Measurements from ENCODE around the gene ESRRG. TPM values are rescaled to one million over a fixed set of nuclear protein-coding genes. Genes with fewer than 3 reads are reported as not detected.

ESRRG gene
- total and polyA plus RNA-seq, 4 donors: 0.07 to 0.47 (median 0.20) TPM

DNA sequence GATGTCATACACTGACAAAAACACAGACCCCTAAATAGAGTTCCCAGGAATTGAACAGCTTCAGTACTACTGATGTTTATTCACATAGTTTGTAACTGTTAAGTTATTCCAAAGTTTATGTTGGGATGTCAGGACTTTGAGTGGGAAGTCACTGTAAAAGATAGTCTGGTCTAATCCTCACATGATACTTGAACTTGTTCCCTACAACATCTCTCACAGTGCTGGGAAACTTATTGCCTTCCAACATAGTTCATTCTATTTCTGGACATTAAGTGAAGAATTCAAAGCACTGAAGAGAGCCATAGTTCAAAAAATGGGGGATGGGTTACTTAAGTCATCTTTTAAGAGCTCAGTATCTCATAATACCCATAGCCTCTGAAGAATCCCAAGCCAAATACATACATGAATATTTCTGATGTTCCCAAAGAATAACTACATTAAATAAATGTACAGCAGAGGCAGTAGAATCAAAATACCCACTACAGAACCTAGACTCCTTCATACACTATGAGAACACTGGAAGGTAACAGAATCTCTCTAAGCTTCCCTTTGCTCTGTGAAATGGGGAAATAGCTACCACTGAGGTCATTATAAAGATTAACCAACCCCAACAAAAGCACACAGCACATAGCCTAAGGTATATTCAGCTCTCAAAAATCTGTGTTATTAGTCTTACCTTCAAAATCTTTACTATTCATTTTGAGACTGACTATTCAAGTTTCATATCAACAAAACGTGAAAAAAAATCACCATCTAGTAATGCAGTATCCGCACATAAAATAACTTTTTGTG is 81.4 kb downstream of the ESRRG start:
- WGBS: 84% methylated on average over 2 of the region's 2 CpGs
- H3K4me1 ChIP-seq (ENCODE audit: control insufficient read depth in 4 of 4, insufficient read depth in 4 of 4, low read length in 3 of 4): no peaks in the 10 kb centered on the region
- DNase-seq (ENCODE audit: low spot score): no peak
- no peaks in the 10 kb centered on the region for H3K27me3 ChIP-seq (ENCODE audit: control insufficient read depth in 4 of 4, insufficient read depth in 4 of 4, low read length in 3 of 4)
- no peak overlapping the region for H3K9ac ChIP-seq (ENCODE audit: low read depth in 1 of 2, low read length in 2 of 2)
- TF ChIP-seq SP1 (IDR thresholded peaks at IDR 0.05) (no peak), FOXA1 (IDR thresholded peaks at IDR 0.05) (no peak), RAD21 (IDR thresholded peaks at IDR 0.05) (no peak), EGR1 (IDR thresholded peaks at IDR 0.05; ENCODE audit: low read depth in 2 of 2) (no peak), NR2F2 (IDR thresholded peaks at IDR 0.05) (no peak), HNF4G (IDR thresholded peaks at IDR 0.05) (no peak), GABPA (IDR thresholded peaks at IDR 0.05 in 1 of 2, conservative IDR thresholded peaks at IDR 0.05 in 1 of 2) (no peak), YY1 (IDR thresholded peaks at IDR 0.05) (no peak)
- TF ChIP-seq, protein P1, sequence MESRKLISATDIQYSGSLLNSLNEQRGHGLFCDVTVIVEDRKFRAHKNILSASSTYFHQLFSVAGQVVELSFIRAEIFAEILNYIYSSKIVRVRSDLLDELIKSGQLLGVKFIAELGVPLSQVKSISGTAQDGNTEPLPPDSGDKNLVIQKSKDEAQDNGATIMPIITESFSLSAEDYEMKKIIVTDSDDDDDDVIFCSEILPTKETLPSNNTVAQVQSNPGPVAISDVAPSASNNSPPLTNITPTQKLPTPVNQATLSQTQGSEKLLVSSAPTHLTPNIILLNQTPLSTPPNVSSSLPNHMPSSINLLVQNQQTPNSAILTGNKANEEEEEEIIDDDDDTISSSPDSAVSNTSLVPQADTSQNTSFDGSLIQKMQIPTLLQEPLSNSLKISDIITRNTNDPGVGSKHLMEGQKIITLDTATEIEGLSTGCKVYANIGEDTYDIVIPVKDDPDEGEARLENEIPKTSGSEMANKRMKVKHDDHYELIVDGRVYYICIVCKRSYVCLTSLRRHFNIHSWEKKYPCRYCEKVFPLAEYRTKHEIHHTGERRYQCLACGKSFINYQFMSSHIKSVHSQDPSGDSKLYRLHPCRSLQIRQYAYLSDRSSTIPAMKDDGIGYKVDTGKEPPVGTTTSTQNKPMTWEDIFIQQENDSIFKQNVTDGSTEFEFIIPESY (IDR thresholded peaks at IDR 0.05): no peak
- TF ChIP-seq, protein P2, sequence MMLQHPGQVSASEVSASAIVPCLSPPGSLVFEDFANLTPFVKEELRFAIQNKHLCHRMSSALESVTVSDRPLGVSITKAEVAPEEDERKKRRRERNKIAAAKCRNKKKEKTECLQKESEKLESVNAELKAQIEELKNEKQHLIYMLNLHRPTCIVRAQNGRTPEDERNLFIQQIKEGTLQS (IDR thresholded peaks at IDR 0.05): no peak
- TF ChIP-seq, protein P3, sequence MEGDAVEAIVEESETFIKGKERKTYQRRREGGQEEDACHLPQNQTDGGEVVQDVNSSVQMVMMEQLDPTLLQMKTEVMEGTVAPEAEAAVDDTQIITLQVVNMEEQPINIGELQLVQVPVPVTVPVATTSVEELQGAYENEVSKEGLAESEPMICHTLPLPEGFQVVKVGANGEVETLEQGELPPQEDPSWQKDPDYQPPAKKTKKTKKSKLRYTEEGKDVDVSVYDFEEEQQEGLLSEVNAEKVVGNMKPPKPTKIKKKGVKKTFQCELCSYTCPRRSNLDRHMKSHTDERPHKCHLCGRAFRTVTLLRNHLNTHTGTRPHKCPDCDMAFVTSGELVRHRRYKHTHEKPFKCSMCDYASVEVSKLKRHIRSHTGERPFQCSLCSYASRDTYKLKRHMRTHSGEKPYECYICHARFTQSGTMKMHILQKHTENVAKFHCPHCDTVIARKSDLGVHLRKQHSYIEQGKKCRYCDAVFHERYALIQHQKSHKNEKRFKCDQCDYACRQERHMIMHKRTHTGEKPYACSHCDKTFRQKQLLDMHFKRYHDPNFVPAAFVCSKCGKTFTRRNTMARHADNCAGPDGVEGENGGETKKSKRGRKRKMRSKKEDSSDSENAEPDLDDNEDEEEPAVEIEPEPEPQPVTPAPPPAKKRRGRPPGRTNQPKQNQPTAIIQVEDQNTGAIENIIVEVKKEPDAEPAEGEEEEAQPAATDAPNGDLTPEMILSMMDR (IDR thresholded peaks at IDR 0.05; ENCODE audit: low read depth, low read length, missing input control): no peak
- H3K9me3 ChIP-seq (ENCODE audit: control insufficient read depth in 4 of 4, low read length in 3 of 4): no peaks in the 10 kb centered on the region
- no peak overlapping the region for H3K27ac ChIP-seq (ENCODE audit: low read depth in 1 of 2, low read length in 2 of 2)
- no peak overlapping the region for H3K4me3 ChIP-seq (ENCODE audit: low read depth in 1 of 3, low read length in 3 of 3)
- no peaks in the 10 kb centered on the region for H3K36me3 ChIP-seq (ENCODE audit: control insufficient read depth in 4 of 4, insufficient read depth in 3 of 4, low read depth in 1 of 4, low read length in 3 of 4)

DNA sequence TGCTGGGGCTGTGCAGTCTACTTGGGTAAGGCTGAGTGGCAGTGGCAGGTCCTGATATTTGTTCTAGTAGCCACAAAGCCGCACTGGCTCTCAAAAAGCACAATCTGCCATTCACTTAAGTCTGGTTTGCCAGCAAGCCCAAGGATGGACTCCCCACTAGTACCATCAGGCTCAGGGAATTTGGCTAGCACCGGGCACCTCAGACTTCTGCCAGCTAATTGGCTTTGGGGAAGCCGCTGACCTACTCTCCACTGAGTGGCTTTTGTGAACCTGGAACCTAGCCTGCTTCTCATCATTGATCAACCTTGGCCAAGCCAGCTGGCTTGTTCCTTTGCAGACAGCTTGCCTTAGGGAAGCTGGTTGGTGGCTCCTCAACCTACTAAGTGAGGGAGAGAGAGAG is 83.1 kb downstream of the ESRRG start:
- Histone ChIP-seq H3K4me3 (ENCODE audit: low read depth in 1 of 3, low read length in 3 of 3) (no peak overlapping the region), H3K9me3 (ENCODE audit: control insufficient read depth in 4 of 4, low read length in 3 of 4) (no peaks in the 10 kb centered on the region), H3K36me3 (ENCODE audit: control insufficient read depth in 4 of 4, insufficient read depth in 3 of 4, low read depth in 1 of 4, low read length in 3 of 4) (no peaks in the 10 kb centered on the region), H3K27ac (ENCODE audit: low read depth in 1 of 2, low read length in 2 of 2) (no peak overlapping the region), H3K9ac (ENCODE audit: low read depth in 1 of 2, low read length in 2 of 2) (no peak overlapping the region), H3K27me3 (ENCODE audit: control insufficient read depth in 4 of 4, insufficient read depth in 4 of 4, low read length in 3 of 4) (no peaks in the 10 kb centered on the region), H3K4me1 (ENCODE audit: control insufficient read depth in 4 of 4, insufficient read depth in 4 of 4, low read length in 3 of 4) (no peaks in the 10 kb centered on the region)
- no peak for TF ChIP-seq HNF4A (conservative IDR thresholded peaks at IDR 0.05)
- TF ChIP-seq FOXA1 (IDR thresholded peaks at IDR 0.05): no peak
- TF ChIP-seq, protein P4, sequence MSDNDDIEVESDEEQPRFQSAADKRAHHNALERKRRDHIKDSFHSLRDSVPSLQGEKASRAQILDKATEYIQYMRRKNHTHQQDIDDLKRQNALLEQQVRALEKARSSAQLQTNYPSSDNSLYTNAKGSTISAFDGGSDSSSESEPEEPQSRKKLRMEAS (IDR thresholded peaks at IDR 0.05): no peak
- TF ChIP-seq, protein P3 (IDR thresholded peaks at IDR 0.05; ENCODE audit: low read depth, low read length, missing input control): no peak
- TF ChIP-seq TAF1 (conservative IDR thresholded peaks at IDR 0.05): no peak
- no peak for TF ChIP-seq HNF4G (IDR thresholded peaks at IDR 0.05)
- TF ChIP-seq, protein P1 (IDR thresholded peaks at IDR 0.05): no peak
- no peak for TF ChIP-seq SP1 (IDR thresholded peaks at IDR 0.05)
- TF ChIP-seq RXRA (IDR thresholded peaks at IDR 0.05): no peak
- no peak for TF ChIP-seq EGR1 (IDR thresholded peaks at IDR 0.05; ENCODE audit: low read depth in 2 of 2)
- TF ChIP-seq JUND (IDR thresholded peaks at IDR 0.05): no peak
- TF ChIP-seq FOXA2 (IDR thresholded peaks at IDR 0.05): no peak
- no peak for TF ChIP-seq YY1 (IDR thresholded peaks at IDR 0.05)
- TF ChIP-seq GABPA (IDR thresholded peaks at IDR 0.05 in 1 of 2, conservative IDR thresholded peaks at IDR 0.05 in 1 of 2): no peak
- no peak for TF ChIP-seq NR2F2 (IDR thresholded peaks at IDR 0.05)
- TF ChIP-seq, protein P5, sequence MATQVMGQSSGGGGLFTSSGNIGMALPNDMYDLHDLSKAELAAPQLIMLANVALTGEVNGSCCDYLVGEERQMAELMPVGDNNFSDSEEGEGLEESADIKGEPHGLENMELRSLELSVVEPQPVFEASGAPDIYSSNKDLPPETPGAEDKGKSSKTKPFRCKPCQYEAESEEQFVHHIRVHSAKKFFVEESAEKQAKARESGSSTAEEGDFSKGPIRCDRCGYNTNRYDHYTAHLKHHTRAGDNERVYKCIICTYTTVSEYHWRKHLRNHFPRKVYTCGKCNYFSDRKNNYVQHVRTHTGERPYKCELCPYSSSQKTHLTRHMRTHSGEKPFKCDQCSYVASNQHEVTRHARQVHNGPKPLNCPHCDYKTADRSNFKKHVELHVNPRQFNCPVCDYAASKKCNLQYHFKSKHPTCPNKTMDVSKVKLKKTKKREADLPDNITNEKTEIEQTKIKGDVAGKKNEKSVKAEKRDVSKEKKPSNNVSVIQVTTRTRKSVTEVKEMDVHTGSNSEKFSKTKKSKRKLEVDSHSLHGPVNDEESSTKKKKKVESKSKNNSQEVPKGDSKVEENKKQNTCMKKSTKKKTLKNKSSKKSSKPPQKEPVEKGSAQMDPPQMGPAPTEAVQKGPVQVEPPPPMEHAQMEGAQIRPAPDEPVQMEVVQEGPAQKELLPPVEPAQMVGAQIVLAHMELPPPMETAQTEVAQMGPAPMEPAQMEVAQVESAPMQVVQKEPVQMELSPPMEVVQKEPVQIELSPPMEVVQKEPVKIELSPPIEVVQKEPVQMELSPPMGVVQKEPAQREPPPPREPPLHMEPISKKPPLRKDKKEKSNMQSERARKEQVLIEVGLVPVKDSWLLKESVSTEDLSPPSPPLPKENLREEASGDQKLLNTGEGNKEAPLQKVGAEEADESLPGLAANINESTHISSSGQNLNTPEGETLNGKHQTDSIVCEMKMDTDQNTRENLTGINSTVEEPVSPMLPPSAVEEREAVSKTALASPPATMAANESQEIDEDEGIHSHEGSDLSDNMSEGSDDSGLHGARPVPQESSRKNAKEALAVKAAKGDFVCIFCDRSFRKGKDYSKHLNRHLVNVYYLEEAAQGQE (IDR thresholded peaks at IDR 0.05): no peak
- TF ChIP-seq RAD21 (IDR thresholded peaks at IDR 0.05): no peak
- WGBS: 84% methylated on average over 3 of the region's 3 CpGs
- DNase-seq (ENCODE audit: low spot score): no peak
